ENCODE results near the gene AMY2A.
A peak's percentile ranks its signal among the peaks of the same experiment; 100 is the strongest.
"Not testable (repeated sequence)": the region's sequence is repeated elsewhere in the genome, so short reads cannot be mapped to it uniquely, and the experiment has no call there.

The AMY2A gene

GRCh38 chr1:103616994-103617477 is at the start of gene AMY2A:
Gene AMY2A (plus strand): TSS chr1:103617427. CDS start chr1:103617441, 14 bp downstream.
- not testable (repeated sequence) for DNase-seq (ENCODE audit: insufficient read length, low spot score); FAIRE-seq

DNA sequence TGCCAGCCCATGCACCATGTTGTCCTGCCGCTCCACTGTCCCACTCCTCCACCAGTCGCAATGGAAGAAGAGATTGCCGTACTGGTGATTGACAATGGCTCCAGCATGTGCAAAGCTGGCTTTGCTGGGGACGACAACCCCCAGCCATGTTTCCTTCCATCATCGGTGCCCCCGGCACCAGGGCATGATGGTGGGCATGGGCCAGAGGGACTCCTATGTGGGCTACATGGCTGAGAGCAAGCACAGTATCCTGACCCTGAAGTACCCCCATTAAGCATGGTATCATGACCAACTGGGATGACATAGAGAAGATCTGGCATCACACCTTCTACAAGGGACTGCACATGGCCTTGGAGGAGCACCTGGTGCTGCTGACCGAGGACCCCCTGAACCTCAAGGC is 47.7 kb upstream of the AMY2A start:
- FAIRE-seq (no peak), DNase-seq (ENCODE audit: insufficient read length, low spot score) (no peak)

DNA sequence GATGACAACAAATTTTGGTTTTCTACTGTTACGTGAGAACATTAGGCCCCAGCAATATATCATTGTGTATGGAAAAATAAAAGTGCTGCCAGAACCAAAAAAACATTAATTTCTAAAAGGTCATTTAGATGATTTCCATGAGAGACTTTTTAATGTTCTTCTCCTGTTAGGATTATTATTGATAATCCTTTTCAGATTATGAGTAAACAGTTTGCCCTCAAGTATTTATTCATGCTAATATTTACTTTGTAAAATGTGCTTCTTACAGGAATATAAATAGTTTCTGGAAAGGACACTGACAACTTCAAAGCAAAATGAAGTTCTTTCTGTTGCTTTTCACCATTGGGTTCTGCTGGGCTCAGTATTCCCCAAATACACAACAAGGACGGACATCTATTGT is 45.9 kb upstream of the AMY2A start, which contains the start of gene AMY2B:
Gene AMY2B, plus strand, starts transcription at position 301 of the 400 bp plus-strand sequence. Its CDS starts 14 bp downstream, at position 315.
- not testable (repeated sequence) for FAIRE-seq

DNA sequence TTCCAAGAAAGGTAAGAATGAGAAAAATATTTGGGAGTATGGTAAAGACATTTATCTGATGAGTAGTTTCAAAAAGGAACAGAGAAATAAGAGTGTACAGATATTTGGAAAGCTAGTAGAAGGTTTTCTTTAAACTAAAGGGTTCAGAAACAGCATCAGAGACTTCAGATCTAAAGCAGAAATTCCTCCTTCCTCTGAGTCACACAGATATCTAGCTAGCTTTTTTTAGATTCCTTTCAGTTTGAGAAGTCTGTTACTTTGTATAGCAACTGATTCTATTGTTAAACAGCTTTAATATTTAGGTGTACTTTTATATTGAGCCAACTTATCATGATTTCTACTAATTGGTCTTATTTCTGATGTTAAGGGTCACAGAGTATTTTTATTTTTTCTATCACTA is 41.2 kb upstream of the AMY2A start:
- FAIRE-seq: no peak
- no peak for DNase-seq (ENCODE audit: insufficient read length, low spot score)

More for the DNA sequence above, 45.9 kb upstream of the AMY2A start, which contains the start of gene AMY2B:
- not testable (repeated sequence) for DNase-seq (ENCODE audit: insufficient read length, low spot score)

GRCh38 chr1:103576784-103577183 is 40.4 kb upstream of the AMY2A start:
- FAIRE-seq; DNase-seq (ENCODE audit: insufficient read length, low spot score): not testable (repeated sequence)

- DNase-seq (ENCODE audit: insufficient read length, low spot score) (no peak), FAIRE-seq (no peak)
Observed at GRCh38 chr1:103582464-103582863, 34.8 kb upstream of the AMY2A start.

DNA sequence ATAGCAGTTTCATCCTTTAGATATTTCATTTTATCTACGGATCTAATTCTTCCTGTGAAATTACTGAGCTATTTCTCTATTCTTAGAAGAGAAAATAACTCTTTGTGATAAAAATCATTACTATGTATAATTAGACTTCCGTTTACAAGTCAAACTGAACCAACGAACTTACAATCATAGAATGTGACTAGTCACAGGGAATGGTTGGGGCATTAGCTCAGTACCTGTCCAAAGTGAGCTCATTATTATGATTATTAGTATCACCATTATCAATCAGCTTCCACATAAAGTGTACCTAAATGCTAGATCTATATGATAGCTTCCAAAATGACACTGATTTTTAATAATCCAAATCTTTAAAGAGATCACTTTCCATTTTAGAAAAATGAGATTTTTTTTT is 33.3 kb upstream of the AMY2A start:
- FAIRE-seq: no peak
- DNase-seq (ENCODE audit: insufficient read length, low spot score): no peak

DNA sequence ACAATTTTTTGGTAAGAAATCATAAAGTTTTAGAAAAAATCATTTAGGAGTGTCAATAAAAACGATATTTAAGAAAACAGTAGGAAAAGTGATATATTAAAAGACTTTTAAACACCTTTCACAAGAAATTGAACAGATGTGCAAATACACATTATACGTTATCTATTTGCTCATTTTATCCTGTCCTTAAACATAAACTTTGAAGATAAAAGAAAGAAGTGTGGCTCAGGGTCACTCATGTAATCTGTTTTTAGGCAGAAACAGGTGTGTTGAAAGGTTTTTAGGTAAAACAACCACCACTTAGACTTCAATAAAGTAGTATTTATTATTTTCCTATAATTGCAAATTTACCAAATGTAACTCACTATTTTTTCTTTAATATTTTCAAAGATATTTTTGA is 32.7 kb upstream of the AMY2A start:
- DNase-seq (ENCODE audit: insufficient read length, low spot score): no peak
- FAIRE-seq: no peak

GRCh38 chr1:103602740-103603139 is 14.5 kb upstream of the AMY2A start:
- FAIRE-seq; DNase-seq (ENCODE audit: insufficient read length, low spot score): not testable (repeated sequence)

- DNase-seq (ENCODE audit: insufficient read length, low spot score) (no peak), FAIRE-seq (no peak)
Observed at GRCh38 chr1:103616362-103616761, 865 bp upstream of the AMY2A start.

GRCh38 chr1:103627436-103627835 is 10.2 kb downstream of the AMY2A start:
- peak; percentile 4 for FAIRE-seq
- DNase-seq (ENCODE audit: insufficient read length, low spot score): not testable (repeated sequence)

DNA sequence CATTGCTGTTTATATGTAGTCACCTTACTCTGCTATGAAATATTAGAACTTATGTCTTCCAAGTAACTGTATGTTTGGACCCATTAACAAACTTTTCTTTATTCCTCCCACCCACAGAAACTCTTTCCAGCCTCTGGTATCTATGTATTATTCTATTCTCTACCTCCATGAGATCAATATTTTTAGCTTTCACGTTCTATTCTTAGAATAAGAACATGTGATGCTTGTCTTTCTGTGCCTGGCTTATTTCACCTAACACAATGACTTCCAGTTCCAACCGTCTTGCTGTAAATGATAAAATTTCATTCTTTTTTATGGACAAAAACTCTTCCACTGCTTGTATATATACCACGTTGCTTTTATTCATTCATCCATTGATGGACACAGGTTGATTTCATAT is 24.0 kb downstream of the AMY2A start:
- not testable (repeated sequence) for FAIRE-seq; DNase-seq (ENCODE audit: insufficient read length, low spot score)

- not testable (repeated sequence) for DNase-seq (ENCODE audit: insufficient read length, low spot score)
Observed at GRCh38 chr1:103643908-103644307, 26.7 kb downstream of the AMY2A start.

DNA sequence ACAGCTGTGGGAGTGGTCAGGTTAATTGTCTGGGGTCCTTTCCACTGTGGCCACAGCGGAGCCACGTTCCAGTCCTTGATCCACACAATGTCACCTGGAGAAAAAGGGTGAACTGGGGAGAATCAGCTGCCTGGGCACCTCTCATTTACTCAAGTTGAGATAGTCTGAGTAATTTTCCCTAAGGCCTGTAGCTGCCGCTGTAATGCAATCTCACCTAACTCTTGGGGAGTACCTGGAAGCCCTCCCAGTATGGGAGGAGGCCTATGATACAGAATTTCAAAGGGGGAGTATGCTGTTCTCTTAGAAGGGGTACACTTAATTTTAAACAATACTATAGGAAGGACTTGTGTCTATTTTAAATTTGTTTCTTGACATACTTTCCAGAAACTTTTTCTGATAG is 33.1 kb downstream of the AMY2A start:
- FAIRE-seq; DNase-seq (ENCODE audit: insufficient read length, low spot score): not testable (repeated sequence)

More at GRCh38 chr1:103643908-103644307, 26.7 kb downstream of the AMY2A start:
- FAIRE-seq: not testable (repeated sequence)

DNA sequence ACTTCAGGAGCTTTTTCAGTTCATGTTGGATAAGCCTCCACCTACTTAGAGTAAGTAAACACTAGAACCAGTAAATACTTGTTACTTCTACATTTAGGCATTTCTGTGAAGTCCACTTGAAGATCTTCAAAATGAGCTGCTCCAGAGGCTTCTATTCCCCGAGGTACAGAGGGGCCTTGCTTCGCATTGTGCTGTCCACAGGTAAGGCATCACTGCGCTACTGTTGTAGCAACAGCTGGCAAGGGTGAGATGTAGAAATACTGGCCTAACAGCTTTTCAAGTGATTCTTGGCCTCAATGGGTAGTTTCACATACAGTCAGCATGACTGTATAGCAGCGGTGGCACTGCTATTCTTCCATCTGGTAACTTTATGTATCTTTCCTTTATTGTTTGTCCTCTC is 33.7 kb downstream of the AMY2A start:
- not testable (repeated sequence) for DNase-seq (ENCODE audit: insufficient read length, low spot score); FAIRE-seq

DNA sequence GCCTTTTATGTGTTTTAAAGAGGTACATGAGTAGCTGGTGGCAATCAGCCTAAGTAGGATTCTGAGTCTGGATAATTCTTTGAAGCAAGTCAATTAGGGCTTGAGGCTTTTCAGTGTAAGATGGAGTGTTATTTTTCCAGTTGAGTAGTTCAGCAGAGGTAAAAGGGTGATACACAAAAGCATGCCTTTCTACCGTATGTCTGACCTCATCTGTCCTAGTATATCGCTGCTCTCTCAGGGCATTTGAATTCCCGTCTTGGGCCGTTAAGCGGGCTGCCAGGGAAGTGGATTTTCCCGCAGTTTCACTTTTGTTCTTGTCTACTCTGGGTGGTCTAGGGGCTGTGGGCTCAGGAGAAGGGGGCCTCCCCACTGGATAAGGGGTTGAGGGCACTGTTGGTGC is 36.9 kb downstream of the AMY2A start:
- not testable (repeated sequence) for FAIRE-seq; DNase-seq (ENCODE audit: insufficient read length, low spot score)

DNA sequence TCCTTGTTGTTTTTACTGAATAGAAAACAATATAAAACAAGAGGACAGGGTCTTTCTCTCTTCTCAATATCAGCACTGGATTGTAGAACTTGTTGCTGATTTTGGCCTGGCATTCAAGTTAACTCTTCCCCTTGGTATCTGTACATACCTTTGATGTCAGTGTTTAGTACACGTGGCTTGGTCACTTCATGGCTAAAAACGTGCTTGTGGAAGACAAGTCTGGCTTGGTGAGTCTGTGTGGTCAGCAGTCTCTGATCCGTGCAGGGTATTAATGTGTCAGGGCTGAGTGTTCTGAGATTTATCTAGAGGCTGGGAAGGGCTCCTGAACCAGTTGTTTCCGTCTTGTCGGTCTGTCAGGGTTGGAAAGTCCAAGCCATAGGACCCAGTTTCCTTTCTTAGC is 38.2 kb downstream of the AMY2A start, which contains the start of gene AMY1A:
Gene AMY1A, plus strand, starts transcription at position 301 of the 400 bp plus-strand sequence. CDS start 571 bp downstream, outside the sequence.
- not testable (repeated sequence) for FAIRE-seq; DNase-seq (ENCODE audit: insufficient read length, low spot score)

All from HTR-8/SVneo (cell line).